ENCODE measurements around the gene ZNF556. TPM values are rescaled to one million over a fixed set of nuclear protein-coding genes. Genes with fewer than 3 reads are reported as not detected.
"Not testable (repeated sequence)": the region's sequence is repeated elsewhere in the genome, so short reads cannot be mapped to it uniquely, and the experiment has no call there.

ZNF556 gene
- total and polyA plus RNA-seq, 2 donors from 2014 or later = 0.56 to 0.76 TPM

DNA sequence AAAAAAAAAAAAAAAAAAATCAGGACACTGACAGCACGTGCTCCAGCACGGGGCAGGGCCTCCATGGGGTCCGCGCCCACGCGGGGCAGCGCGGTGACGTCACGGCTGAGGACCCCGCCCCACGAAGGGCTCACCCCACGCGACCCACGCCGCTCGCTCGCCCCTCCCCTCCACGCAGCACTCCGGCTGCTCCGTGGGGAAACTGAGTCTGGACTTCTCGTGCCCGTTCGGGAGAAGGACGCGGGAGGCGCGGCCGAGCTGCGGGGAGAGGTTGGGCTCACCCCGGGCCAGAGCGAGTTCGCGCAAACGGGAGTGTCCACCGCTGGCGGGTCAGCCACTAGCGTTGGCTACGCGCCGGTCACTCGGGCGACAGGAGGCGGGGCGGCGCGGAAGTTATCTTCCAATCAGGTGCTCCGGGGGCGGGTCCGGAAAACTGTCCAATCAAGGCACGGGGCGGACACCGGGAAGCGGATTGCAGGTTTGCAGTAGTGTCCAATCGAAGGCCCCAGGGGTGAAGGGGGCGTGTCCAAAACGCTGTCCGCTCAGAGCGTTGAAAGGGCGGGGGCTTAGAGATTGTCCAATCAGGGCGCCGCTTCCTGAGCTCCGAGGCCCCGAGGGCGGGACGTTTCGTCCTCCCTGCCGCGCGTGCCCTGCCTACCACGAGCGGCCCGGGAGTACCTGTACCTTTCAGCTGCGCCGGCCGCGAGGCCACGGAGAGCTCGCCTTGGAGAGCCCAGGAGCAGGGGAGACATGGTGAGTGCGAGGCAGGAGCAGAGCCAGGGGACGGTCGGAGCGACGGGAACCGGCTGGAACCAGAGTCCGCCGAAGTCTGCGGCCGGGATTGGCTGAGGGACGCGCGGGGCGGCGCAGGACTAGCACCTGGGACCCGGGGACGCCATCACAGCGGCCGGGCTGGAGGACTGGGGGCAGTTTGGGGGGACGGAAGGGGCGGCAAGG lies 33.4 kb downstream of the ZNF556 start, which contains the start of gene ZNF57:
TSS of gene ZNF57 (plus strand) at position 633 of the 957 bp plus-strand sequence. CDS start at position 751, 118 bp downstream.
- DNase-seq (peak; percentile 99 to 100 (median 100)), FAIRE-seq (peak; percentile 98)
- Histone ChIP-seq H3K27me3 (ENCODE audit: control insufficient read depth, insufficient read depth, low read length) (no peaks in the 10 kb centered on the region), H3K9ac (ENCODE audit: low read length in 3 of 3) (peak within 1 kb of the TSS in 2 of 3 donors; percentile 68 to 71), H3K4me1 (ENCODE audit: control insufficient read depth in 2 of 3, insufficient read depth in 2 of 3, low read depth in 1 of 3, low read length in 3 of 3) (peaks cover 0 to 2% (median 0%) of the 10 kb centered on the region in 3 donors), H3K4me3 (ENCODE audit: low read length in 3 of 3) (peak within 1 kb of the TSS; percentile 72 to 78 (median 78)), H3K27ac (ENCODE audit: low read depth in 2 of 2, low read length in 2 of 2) (peak within 1 kb of the TSS; percentile 86 to 92), H3K36me3 (ENCODE audit: control insufficient read depth in 2 of 3, insufficient read depth in 3 of 3, low read length in 3 of 3) (no peaks in the 10 kb centered on the region), H3K9me3 (ENCODE audit: control insufficient read depth in 2 of 3, insufficient read depth in 1 of 3, low read length in 3 of 3) (peaks cover 0 to 7% (median 0%) of the 10 kb centered on the region in 3 donors)
- intact Hi-C loops (cut with DNase I) = no loop called here
- TF ChIP-seq, protein P1, sequence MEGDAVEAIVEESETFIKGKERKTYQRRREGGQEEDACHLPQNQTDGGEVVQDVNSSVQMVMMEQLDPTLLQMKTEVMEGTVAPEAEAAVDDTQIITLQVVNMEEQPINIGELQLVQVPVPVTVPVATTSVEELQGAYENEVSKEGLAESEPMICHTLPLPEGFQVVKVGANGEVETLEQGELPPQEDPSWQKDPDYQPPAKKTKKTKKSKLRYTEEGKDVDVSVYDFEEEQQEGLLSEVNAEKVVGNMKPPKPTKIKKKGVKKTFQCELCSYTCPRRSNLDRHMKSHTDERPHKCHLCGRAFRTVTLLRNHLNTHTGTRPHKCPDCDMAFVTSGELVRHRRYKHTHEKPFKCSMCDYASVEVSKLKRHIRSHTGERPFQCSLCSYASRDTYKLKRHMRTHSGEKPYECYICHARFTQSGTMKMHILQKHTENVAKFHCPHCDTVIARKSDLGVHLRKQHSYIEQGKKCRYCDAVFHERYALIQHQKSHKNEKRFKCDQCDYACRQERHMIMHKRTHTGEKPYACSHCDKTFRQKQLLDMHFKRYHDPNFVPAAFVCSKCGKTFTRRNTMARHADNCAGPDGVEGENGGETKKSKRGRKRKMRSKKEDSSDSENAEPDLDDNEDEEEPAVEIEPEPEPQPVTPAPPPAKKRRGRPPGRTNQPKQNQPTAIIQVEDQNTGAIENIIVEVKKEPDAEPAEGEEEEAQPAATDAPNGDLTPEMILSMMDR (IDR thresholded peaks at IDR 0.05; ENCODE audit: borderline replicate concordance, extremely low read depth, insufficient read depth) = no peak

GRCh38 chr19:2902590-2903218 lies 35.6 kb downstream of the ZNF556 start:
- H3K27me3 ChIP-seq (ENCODE audit: control insufficient read depth, insufficient read depth, low read length) = no peaks in the 10 kb centered on the region
- DNase-seq (no peak), FAIRE-seq (no peak)
- TF ChIP-seq, protein P1 (IDR thresholded peaks at IDR 0.05; ENCODE audit: borderline replicate concordance, extremely low read depth, insufficient read depth) = no peak
- H3K4me3 ChIP-seq (ENCODE audit: low read length in 3 of 3) = no peak overlapping the region
- H3K27ac ChIP-seq (ENCODE audit: low read depth in 2 of 2, low read length in 2 of 2) = no peak overlapping the region
- intact Hi-C loops (cut with DNase I) = no loop called here
- no peaks in the 10 kb centered on the region for H3K9me3 ChIP-seq (ENCODE audit: control insufficient read depth in 2 of 3, insufficient read depth in 1 of 3, low read length in 3 of 3)
- H3K4me1 ChIP-seq (ENCODE audit: control insufficient read depth in 2 of 3, insufficient read depth in 2 of 3, low read depth in 1 of 3, low read length in 3 of 3) = peaks cover 0 to 2% (median 0%) of the 10 kb centered on the region in 3 donors
- no peaks in the 10 kb centered on the region for H3K36me3 ChIP-seq (ENCODE audit: control insufficient read depth in 2 of 3, insufficient read depth in 3 of 3, low read length in 3 of 3)
- H3K9ac ChIP-seq (ENCODE audit: low read length in 3 of 3) = no peak overlapping the region

DNA sequence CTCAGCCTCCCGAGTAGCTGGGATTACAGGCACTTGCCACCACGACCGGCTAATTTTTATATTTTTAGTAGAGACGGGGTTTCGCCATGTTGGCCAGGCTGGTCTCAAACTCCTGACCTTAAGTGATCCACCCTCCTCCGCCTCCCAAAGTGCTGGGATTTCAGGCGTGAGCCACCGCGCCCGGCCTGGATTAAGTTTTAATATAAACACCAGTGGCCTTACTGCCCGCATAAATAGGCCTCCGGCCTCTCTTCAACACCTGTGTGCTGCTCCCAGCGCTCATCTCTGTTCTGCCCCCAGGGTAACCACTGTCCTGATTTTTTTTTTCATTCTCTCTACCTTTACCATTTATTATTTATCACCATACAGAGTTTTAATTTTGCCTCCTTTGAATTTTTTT lies 36.2 kb downstream of the ZNF556 start:
- intact Hi-C loops (cut with DNase I) = not testable (repeated sequence)

More for the DNA sequence above, 36.2 kb downstream of the ZNF556 start:
- not testable (repeated sequence) for DNase-seq; H3K27me3 ChIP-seq (ENCODE audit: control insufficient read depth, insufficient read depth, low read length); H3K4me3 ChIP-seq (ENCODE audit: low read length in 3 of 3); H3K9me3 ChIP-seq (ENCODE audit: control insufficient read depth in 2 of 3, insufficient read depth in 1 of 3, low read length in 3 of 3); H3K9ac ChIP-seq (ENCODE audit: low read length in 3 of 3); FAIRE-seq; H3K27ac ChIP-seq (ENCODE audit: low read depth in 2 of 2, low read length in 2 of 2); H3K4me1 ChIP-seq (ENCODE audit: control insufficient read depth in 2 of 3, insufficient read depth in 2 of 3, low read depth in 1 of 3, low read length in 3 of 3); H3K36me3 ChIP-seq (ENCODE audit: control insufficient read depth in 2 of 3, insufficient read depth in 3 of 3, low read length in 3 of 3)
